HEK293 (cell line): ENCODE data around the gene SURF4.

ENCODE experiments used
- ELK4 ChIP-seq: IDR thresholded peaks from 2 replicates; pipeline ENCODE4 v1.6.1; 2011; ENCODE audit warnings: mild to moderate bottlenecking, low read depth, low read length, borderline replicate concordance
- HOXC10 ChIP-seq: sonication (generic); formaldehyde crosslinking; IDR thresholded peaks from 2 replicates; pipeline ENCODE4 v1.8.1; 2023; ENCODE audit warnings: mild to moderate bottlenecking, missing genetic modification reagents
- KLF17 ChIP-seq: fragments of 450-650 bp; formaldehyde crosslinking; IDR thresholded peaks from 2 replicates; pipeline ENCODE4 v1.5.1; 2016; ENCODE audit warnings: missing biosample characterization, missing genetic modification characterization
- OVOL3 ChIP-seq: fragments of 450-650 bp; formaldehyde crosslinking; IDR thresholded peaks from 2 replicates; pipeline ENCODE4 v1.5.1; 2016; ENCODE audit warnings: missing biosample characterization, missing genetic modification characterization
- PRDM4 ChIP-seq: fragments of 450-650 bp; formaldehyde crosslinking; IDR thresholded peaks from 2 replicates; pipeline ENCODE4 v1.5.1; 2017; ENCODE audit warnings: missing biosample characterization, missing genetic modification characterization
- RBAK ChIP-seq: fragments of 450-650 bp; formaldehyde crosslinking; IDR thresholded peaks from 2 replicates; pipeline ENCODE4 v1.5.1; 2016; ENCODE audit warnings: missing biosample characterization, missing genetic modification characterization
- SP7 ChIP-seq: fragments of 450-650 bp; formaldehyde crosslinking; IDR thresholded peaks from 2 replicates; pipeline ENCODE4 v1.5.1; 2016; ENCODE audit warnings: missing biosample characterization, missing genetic modification characterization
- ZBTB1 ChIP-seq: fragments of 450-650 bp; formaldehyde crosslinking; IDR thresholded peaks from 2 replicates; pipeline ENCODE4 v1.5.1; 2016; ENCODE audit warnings: missing biosample characterization, missing genetic modification characterization
- ZFHX2 ChIP-seq: fragments of 450-650 bp; formaldehyde crosslinking; conservative IDR thresholded peaks from 2 replicates; pipeline ENCODE4 v1.5.1; 2016; ENCODE audit warnings: missing biosample characterization, missing genetic modification characterization
- ZNF174 ChIP-seq: fragments of 450-650 bp; formaldehyde crosslinking; IDR thresholded peaks from 2 replicates; pipeline ENCODE4 v1.5.0; 2017; ENCODE audit warnings: missing biosample characterization, mild to moderate bottlenecking, missing genetic modification characterization
- ZNF19 ChIP-seq: fragments of 450-650 bp; formaldehyde crosslinking; IDR thresholded peaks from 2 replicates; pipeline ENCODE4; 2016; ENCODE audit warnings: missing biosample characterization, missing genetic modification characterization, low read depth
- ZNF239 ChIP-seq: fragments of 450-650 bp; formaldehyde crosslinking; IDR thresholded peaks from 2 replicates; pipeline ENCODE4 v1.5.1; 2016; ENCODE audit warnings: missing biosample characterization, missing genetic modification characterization
- ZNF26 ChIP-seq: fragments of 450-650 bp; formaldehyde crosslinking; IDR thresholded peaks from 2 replicates; pipeline ENCODE4 v1.5.1; 2016; ENCODE audit warnings: missing biosample characterization, missing genetic modification characterization
- ZNF311 ChIP-seq: fragments of 450-650 bp; formaldehyde crosslinking; IDR thresholded peaks from 2 replicates; pipeline ENCODE4 v1.5.1; 2017; ENCODE audit warnings: missing biosample characterization, missing genetic modification characterization, borderline replicate concordance
- ZNF404 ChIP-seq: fragments of 450-650 bp; formaldehyde crosslinking; IDR thresholded peaks from 2 replicates; pipeline ENCODE4 v1.5.1; 2017; ENCODE audit warnings: missing biosample characterization, missing genetic modification characterization
- ZNF529 ChIP-seq: fragments of 450-650 bp; formaldehyde crosslinking; IDR thresholded peaks from 2 replicates; pipeline ENCODE4 v1.5.1; 2017; ENCODE audit warnings: missing genetic modification characterization, missing biosample characterization; ENCODE audit not compliant: insufficient replicate concordance
- ZNF544 ChIP-seq: fragments of 450-650 bp; formaldehyde crosslinking; IDR thresholded peaks from 2 replicates; pipeline ENCODE4 v1.5.0; 2017; ENCODE audit warnings: missing biosample characterization, missing genetic modification characterization
- ZNF560 ChIP-seq: fragments of 450-650 bp; formaldehyde crosslinking; IDR thresholded peaks from 2 replicates; pipeline ENCODE4 v1.5.1; 2017; ENCODE audit warnings: missing biosample characterization, missing genetic modification characterization, borderline replicate concordance
- ZNF580 ChIP-seq: fragments of 450-650 bp; formaldehyde crosslinking; IDR thresholded peaks from 2 replicates; pipeline ENCODE4 v1.5.1; 2016; ENCODE audit warnings: missing biosample characterization, missing genetic modification characterization
- ZNF621 ChIP-seq: fragments of 450-650 bp; formaldehyde crosslinking; IDR thresholded peaks from 2 replicates; pipeline ENCODE4 v1.5.1; 2017; ENCODE audit warnings: missing biosample characterization, missing genetic modification characterization
- ZNF660 ChIP-seq: fragments of 450-650 bp; IDR thresholded peaks from 2 replicates; pipeline ENCODE4 v1.5.1; 2018; ENCODE audit warnings: missing biosample characterization, mild to moderate bottlenecking, missing genetic modification characterization
- ZNF701 ChIP-seq: fragments of 450-650 bp; formaldehyde crosslinking; IDR thresholded peaks from 2 replicates; pipeline ENCODE4 v1.5.1; 2016; ENCODE audit warnings: missing biosample characterization, missing genetic modification characterization
- ZNF843 ChIP-seq: fragments of 450-650 bp; formaldehyde crosslinking; IDR thresholded peaks from 2 replicates; pipeline ENCODE4 v1.5.1; 2016; ENCODE audit warnings: missing biosample characterization, missing genetic modification characterization
- ZSCAN30 ChIP-seq: fragments of 450-650 bp; IDR thresholded peaks from 2 replicates; pipeline ENCODE4 v1.5.1; 2018; ENCODE audit warnings: missing biosample characterization, mild to moderate bottlenecking, missing genetic modification characterization, moderate library complexity
- TF ChIP-seq, protein P1 (sequence below): fragments of 450-650 bp; formaldehyde crosslinking; IDR thresholded peaks from 2 replicates; pipeline ENCODE4 v1.5.1; 2016; ENCODE audit warnings: missing biosample characterization, missing genetic modification characterization
- TF ChIP-seq, protein P2 (sequence below): fragments of 450-650 bp; formaldehyde crosslinking; IDR thresholded peaks from 2 replicates; pipeline ENCODE4 v1.5.1; 2017; ENCODE audit warnings: missing biosample characterization, missing genetic modification characterization

Gene SURF4

DNA sequence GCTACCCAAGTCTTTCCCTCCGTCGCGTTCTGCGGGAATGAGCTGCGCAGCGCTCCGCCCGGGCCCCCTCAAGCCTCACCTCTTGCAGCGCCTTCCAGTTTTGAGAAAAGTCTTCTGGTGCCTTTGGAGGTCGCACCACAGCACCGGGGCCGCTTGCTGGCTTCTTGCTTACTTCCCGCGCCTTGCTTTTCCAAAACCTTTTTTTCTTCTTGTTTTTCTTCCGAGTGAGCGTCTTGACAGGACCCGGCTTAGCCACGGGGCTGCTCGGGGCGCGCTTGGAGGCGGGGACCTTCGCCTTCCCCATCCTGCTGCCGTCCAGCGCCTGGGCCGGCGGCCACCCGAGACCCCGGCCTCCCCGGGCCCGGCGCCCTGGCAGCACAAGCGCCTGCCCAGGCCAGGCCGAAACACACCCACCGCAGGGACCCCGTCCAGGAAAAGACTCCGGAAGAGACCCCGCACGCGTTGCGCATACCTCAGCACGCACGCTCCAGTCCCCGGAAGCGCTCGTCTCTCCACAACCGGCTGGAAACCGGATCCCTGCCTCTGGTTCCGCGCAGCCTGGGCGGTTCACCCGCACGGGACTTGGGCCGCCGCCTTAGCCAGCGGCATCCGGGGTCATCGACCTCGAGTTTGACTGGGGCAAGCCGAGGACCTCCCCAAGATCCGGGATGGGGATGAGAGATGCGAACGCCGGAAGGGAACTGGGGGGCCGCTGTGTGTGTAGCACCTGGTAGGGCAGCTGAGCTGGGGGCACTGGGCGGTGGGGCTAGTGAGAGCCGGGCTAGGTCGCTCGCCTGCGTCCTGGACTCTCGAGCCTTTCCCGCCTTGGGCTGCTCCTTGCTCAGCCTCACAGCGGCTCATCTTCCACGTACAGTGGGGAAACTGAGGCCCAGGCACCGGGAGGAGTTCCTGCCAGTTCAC lies 41.9 kb upstream of the SURF4 start, which contains the start of gene REXO4 (continued):
- TF ChIP-seq ZNF311 (tag by site-specific recombination) = no peak
- no peak for TF ChIP-seq HOXC10 (CRISPR knock-in tag)
- TF ChIP-seq ZNF19 (tag by site-specific recombination) = no peak
- peak; percentile 88 for TF ChIP-seq ZNF843 (tag by site-specific recombination)
- no peak for TF ChIP-seq ZNF174
- no peak for TF ChIP-seq RBAK
- TF ChIP-seq ZNF560 (tag by site-specific recombination) = no peak
- peak; percentile 44 for TF ChIP-seq ZFHX2 (tag by site-specific recombination)
- peak; percentile 92 for TF ChIP-seq ZBTB1
- no peak for TF ChIP-seq ELK4
- TF ChIP-seq ZSCAN30 (tag by site-specific recombination) = peak; percentile 97
- no peak for TF ChIP-seq ZNF621 (tag by site-specific recombination)
- TF ChIP-seq ZNF529 (tag by site-specific recombination) = no peak
- TF ChIP-seq SP7 (tag by site-specific recombination) = peak; percentile 97
- TF ChIP-seq OVOL3 = peak; percentile 94
- peak; percentile 98 for TF ChIP-seq KLF17 (tag by site-specific recombination)
- TF ChIP-seq, protein P1, sequence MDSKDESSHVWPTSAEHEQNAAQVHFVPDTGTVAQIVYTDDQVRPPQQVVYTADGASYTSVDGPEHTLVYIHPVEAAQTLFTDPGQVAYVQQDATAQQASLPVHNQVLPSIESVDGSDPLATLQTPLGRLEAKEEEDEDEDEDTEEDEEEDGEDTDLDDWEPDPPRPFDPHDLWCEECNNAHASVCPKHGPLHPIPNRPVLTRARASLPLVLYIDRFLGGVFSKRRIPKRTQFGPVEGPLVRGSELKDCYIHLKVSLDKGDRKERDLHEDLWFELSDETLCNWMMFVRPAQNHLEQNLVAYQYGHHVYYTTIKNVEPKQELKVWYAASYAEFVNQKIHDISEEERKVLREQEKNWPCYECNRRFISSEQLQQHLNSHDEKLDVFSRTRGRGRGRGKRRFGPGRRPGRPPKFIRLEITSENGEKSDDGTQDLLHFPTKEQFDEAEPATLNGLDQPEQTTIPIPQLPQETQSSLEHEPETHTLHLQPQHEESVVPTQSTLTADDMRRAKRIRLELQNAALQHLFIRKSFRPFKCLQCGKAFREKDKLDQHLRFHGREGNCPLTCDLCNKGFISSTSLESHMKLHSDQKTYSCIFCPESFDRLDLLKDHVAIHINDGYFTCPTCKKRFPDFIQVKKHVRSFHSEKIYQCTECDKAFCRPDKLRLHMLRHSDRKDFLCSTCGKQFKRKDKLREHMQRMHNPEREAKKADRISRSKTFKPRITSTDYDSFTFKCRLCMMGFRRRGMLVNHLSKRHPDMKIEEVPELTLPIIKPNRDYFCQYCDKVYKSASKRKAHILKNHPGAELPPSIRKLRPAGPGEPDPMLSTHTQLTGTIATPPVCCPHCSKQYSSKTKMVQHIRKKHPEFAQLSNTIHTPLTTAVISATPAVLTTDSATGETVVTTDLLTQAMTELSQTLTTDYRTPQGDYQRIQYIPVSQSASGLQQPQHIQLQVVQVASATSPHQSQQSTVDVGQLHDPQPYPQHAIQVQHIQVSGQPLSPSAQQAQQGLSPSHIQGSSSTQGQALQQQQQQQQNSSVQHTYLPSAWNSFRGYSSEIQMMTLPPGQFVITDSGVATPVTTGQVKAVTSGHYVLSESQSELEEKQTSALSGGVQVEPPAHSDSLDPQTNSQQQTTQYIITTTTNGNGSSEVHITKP (tag by site-specific recombination) = peak; percentile 94
- peak; percentile 69 for TF ChIP-seq PRDM4 (tag by site-specific recombination)
- TF ChIP-seq ZNF544 (tag by site-specific recombination) = no peak
- peak; percentile 99 for TF ChIP-seq ZNF580 (tag by site-specific recombination)
- peak; percentile 74 for TF ChIP-seq ZNF701 (tag by site-specific recombination)
- no peak for TF ChIP-seq ZNF404 (tag by site-specific recombination)
- no peak for TF ChIP-seq ZNF26 (tag by site-specific recombination)
- TF ChIP-seq, protein P2, sequence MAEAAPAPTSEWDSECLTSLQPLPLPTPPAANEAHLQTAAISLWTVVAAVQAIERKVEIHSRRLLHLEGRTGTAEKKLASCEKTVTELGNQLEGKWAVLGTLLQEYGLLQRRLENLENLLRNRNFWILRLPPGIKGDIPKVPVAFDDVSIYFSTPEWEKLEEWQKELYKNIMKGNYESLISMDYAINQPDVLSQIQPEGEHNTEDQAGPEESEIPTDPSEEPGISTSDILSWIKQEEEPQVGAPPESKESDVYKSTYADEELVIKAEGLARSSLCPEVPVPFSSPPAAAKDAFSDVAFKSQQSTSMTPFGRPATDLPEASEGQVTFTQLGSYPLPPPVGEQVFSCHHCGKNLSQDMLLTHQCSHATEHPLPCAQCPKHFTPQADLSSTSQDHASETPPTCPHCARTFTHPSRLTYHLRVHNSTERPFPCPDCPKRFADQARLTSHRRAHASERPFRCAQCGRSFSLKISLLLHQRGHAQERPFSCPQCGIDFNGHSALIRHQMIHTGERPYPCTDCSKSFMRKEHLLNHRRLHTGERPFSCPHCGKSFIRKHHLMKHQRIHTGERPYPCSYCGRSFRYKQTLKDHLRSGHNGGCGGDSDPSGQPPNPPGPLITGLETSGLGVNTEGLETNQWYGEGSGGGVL (tag by site-specific recombination) = no peak
- peak; percentile 98 for TF ChIP-seq ZNF660 (tag by site-specific recombination)
- 0 out of 2 replicates have a peak, but pooled peaks have one; percentile 70 for TF ChIP-seq ZNF239 (tag by site-specific recombination)
